ENCODE data around the gene GPATCH1.
"Not testable (repeated sequence)": the region's sequence is repeated elsewhere in the genome, so short reads cannot be mapped to it uniquely, and the experiment has no call there.

GPATCH1 gene

DNA sequence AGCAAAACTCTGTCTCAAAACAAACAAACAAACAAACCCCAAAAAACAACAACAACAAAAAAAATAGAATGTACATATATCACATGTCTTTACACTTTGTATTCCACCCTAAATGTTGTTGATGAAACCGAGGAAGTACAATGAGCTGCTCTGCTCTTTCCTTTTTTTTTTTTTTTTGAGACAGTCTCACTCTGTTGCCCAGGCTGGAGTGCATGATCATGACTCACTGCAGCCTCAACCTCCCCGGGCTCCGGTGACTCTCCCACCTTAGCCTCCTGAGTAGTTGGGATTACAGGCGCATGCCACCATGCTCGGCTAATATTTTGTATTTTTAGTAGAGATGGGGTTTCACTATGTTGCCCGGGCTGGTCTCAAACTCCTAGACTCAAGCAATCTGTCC, 82.5 kb downstream of the GPATCH1 start:
- H3K9me3 ChIP-seq (ENCODE audit: low read depth, low read length) = 0 out of 2 replicates have a peak, but pooled peaks cover 2% of the 10 kb centered on the region
- no peak for DNase-seq (ENCODE audit: low read depth, low spot score)
- H3K9ac ChIP-seq (ENCODE audit: insufficient read length) = no peak overlapping the region
- H3K4me3 ChIP-seq = no peak overlapping the region
- H3K36me3 ChIP-seq (ENCODE audit: insufficient read depth, low read length) = no peaks in the 10 kb centered on the region
- TF ChIP-seq POLR2AphosphoS5 (IDR thresholded peaks at IDR 0.05; ENCODE audit: borderline replicate concordance, low read depth, low read length) = no peak
- TF ChIP-seq FOXP2 (optimal IDR thresholded peaks at IDR 0.05; ENCODE audit: control extremely low read depth, extremely low read length, insufficient read depth) = no peak
- TF ChIP-seq EZH2 (IDR thresholded peaks at IDR 0.05) = no peak
- H3K27ac ChIP-seq = no peak overlapping the region

GRCh38 chr19:33166037-33166436, 85.1 kb downstream of the GPATCH1 start:
- H3K9me3 ChIP-seq (ENCODE audit: low read depth, low read length); H3K4me3 ChIP-seq; H3K9ac ChIP-seq (ENCODE audit: insufficient read length); H3K27ac ChIP-seq; DNase-seq (ENCODE audit: low read depth, low spot score); H3K36me3 ChIP-seq (ENCODE audit: insufficient read depth, low read length): not testable (repeated sequence)

GRCh38 chr19:33167438-33167837, 86.5 kb downstream of the GPATCH1 start:
- no peaks in the 10 kb centered on the region for H3K36me3 ChIP-seq (ENCODE audit: insufficient read depth, low read length)
- H3K4me3 ChIP-seq = no peak overlapping the region
- no peak overlapping the region for H3K27ac ChIP-seq
- TF ChIP-seq POLR2AphosphoS5 (IDR thresholded peaks at IDR 0.05; ENCODE audit: borderline replicate concordance, low read depth, low read length) (no peak), EZH2 (IDR thresholded peaks at IDR 0.05) (no peak), FOXP2 (optimal IDR thresholded peaks at IDR 0.05; ENCODE audit: control extremely low read depth, extremely low read length, insufficient read depth) (no peak)
- no peak overlapping the region for H3K9ac ChIP-seq (ENCODE audit: insufficient read length)
- DNase-seq (ENCODE audit: low read depth, low spot score) = no peak
- H3K9me3 ChIP-seq (ENCODE audit: low read depth, low read length) = 0 out of 2 replicates have a peak, but pooled peaks cover 3% of the 10 kb centered on the region

DNA sequence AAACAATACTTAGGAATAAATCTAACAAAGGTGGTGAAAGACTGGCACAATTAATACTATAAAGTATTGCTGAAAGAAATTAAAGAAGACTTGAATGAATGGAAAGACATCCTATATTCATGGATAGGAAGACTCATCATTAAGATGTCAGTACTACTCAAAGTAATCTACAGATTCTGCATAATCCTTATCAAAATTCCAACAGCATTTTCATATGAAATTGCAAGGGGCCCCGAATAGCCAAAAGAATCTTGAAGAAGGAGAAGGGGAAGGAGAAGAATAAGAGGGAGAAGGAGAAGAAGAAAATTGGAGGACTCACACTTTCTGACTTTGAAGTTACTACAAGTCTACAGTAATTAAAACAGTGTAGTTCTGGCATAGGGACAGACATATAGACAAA, 87.5 kb downstream of the GPATCH1 start:
- H3K9me3 ChIP-seq (ENCODE audit: low read depth, low read length) = 0 out of 2 replicates have a peak, but pooled peaks cover 3% of the 10 kb centered on the region
- no peak for DNase-seq (ENCODE audit: low read depth, low spot score)
- H3K4me3 ChIP-seq = no peak overlapping the region
- no peak overlapping the region for H3K27ac ChIP-seq
- H3K36me3 ChIP-seq (ENCODE audit: insufficient read depth, low read length) = no peaks in the 10 kb centered on the region
- TF ChIP-seq FOXP2 (optimal IDR thresholded peaks at IDR 0.05; ENCODE audit: control extremely low read depth, extremely low read length, insufficient read depth) = no peak
- TF ChIP-seq EZH2 (IDR thresholded peaks at IDR 0.05) = no peak
- TF ChIP-seq POLR2AphosphoS5 (IDR thresholded peaks at IDR 0.05; ENCODE audit: borderline replicate concordance, low read depth, low read length) = no peak
- H3K9ac ChIP-seq (ENCODE audit: insufficient read length) = no peak overlapping the region

DNA sequence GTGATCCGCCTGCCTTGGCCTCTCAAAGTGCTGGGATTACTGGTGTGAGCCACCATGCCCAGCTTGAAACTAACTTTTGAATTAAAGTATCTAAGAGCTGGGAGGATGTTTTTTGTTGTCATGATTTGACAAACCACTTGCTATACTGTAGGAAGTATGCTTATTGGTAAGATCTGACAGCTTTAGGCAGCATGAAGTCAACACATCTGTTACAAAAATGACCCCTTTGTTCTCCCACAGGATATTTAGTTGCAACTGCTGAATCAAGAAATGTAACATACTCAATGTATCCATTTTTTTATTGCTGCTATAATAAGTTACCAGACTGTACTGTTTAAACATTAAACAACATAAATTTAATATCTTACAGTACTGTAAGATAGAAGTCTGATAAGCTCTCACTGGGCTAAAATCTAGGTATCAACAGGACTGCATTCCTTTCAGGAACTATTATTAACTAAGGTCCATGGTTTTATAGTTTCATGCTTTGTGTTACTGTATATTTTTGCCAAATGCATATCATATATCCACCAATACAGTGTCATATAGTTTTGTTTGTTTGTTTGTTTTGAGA, 90.3 kb downstream of the GPATCH1 start:
- Histone ChIP-seq H3K36me3 (ENCODE audit: insufficient read depth, low read length) (no peaks in the 10 kb centered on the region), H3K9me3 (ENCODE audit: low read depth, low read length) (0 out of 2 replicates have a peak, but pooled peaks cover 3% of the 10 kb centered on the region), H3K9ac (ENCODE audit: insufficient read length) (no peak overlapping the region), H3K27ac (no peak overlapping the region), H3K4me3 (no peak overlapping the region)
- no peak for TF ChIP-seq EZH2 (IDR thresholded peaks at IDR 0.05)
- no peak for TF ChIP-seq FOXP2 (optimal IDR thresholded peaks at IDR 0.05; ENCODE audit: control extremely low read depth, extremely low read length, insufficient read depth)
- no peak for TF ChIP-seq POLR2AphosphoS5 (IDR thresholded peaks at IDR 0.05; ENCODE audit: borderline replicate concordance, low read depth, low read length)
- no peak for DNase-seq (ENCODE audit: low read depth, low spot score)

DNA sequence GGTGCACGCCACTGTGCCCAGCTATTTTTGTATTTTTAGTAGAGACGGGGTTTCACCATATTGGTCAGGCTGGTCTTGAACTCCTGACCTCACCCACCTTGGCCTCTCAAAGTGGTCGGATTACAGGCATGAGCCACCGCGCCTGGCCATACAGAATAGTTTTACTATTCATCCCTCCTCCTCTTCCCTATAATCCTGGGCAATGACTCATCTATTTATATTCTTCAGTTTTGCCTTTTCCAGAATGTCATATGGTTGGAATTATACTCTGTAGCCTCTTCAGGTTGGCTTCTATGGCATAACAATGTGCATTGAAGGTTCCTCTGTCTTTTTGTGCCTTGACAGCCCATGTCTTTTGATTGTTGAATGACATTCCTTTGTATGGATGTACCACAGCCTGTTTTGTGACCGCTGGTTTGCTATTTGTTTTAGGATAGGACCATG, 91.0 kb downstream of the GPATCH1 start:
- TF ChIP-seq FOXP2 (optimal IDR thresholded peaks at IDR 0.05; ENCODE audit: control extremely low read depth, extremely low read length, insufficient read depth) (no peak), POLR2AphosphoS5 (IDR thresholded peaks at IDR 0.05; ENCODE audit: borderline replicate concordance, low read depth, low read length) (no peak), EZH2 (IDR thresholded peaks at IDR 0.05) (no peak)
- H3K9ac ChIP-seq (ENCODE audit: insufficient read length) = no peak overlapping the region
- H3K36me3 ChIP-seq (ENCODE audit: insufficient read depth, low read length) = no peaks in the 10 kb centered on the region
- H3K4me3 ChIP-seq = no peak overlapping the region
- DNase-seq (ENCODE audit: low read depth, low spot score) = no peak
- no peak overlapping the region for H3K27ac ChIP-seq
- H3K9me3 ChIP-seq (ENCODE audit: low read depth, low read length) = 0 out of 2 replicates have a peak, but pooled peaks cover 3% of the 10 kb centered on the region

GRCh38 chr19:33174186-33174585, 93.2 kb downstream of the GPATCH1 start:
- H3K9me3 ChIP-seq (ENCODE audit: low read depth, low read length) = no peaks in the 10 kb centered on the region
- no peak overlapping the region for H3K4me3 ChIP-seq
- H3K9ac ChIP-seq (ENCODE audit: insufficient read length) = no peak overlapping the region
- no peak for DNase-seq (ENCODE audit: low read depth, low spot score)
- H3K36me3 ChIP-seq (ENCODE audit: insufficient read depth, low read length) = no peaks in the 10 kb centered on the region
- TF ChIP-seq FOXP2 (optimal IDR thresholded peaks at IDR 0.05; ENCODE audit: control extremely low read depth, extremely low read length, insufficient read depth) (no peak), POLR2AphosphoS5 (IDR thresholded peaks at IDR 0.05; ENCODE audit: borderline replicate concordance, low read depth, low read length) (no peak), EZH2 (IDR thresholded peaks at IDR 0.05) (no peak)
- H3K27ac ChIP-seq = no peak overlapping the region

GRCh38 chr19:33175156-33175782, 94.3 kb downstream of the GPATCH1 start:
- no peak for DNase-seq (ENCODE audit: low read depth, low spot score)
- no peaks in the 10 kb centered on the region for H3K36me3 ChIP-seq (ENCODE audit: insufficient read depth, low read length)
- H3K9ac ChIP-seq (ENCODE audit: insufficient read length) = no peak overlapping the region
- H3K27ac ChIP-seq = no peak overlapping the region
- TF ChIP-seq EZH2 (IDR thresholded peaks at IDR 0.05) (no peak), POLR2AphosphoS5 (IDR thresholded peaks at IDR 0.05; ENCODE audit: borderline replicate concordance, low read depth, low read length) (no peak), FOXP2 (optimal IDR thresholded peaks at IDR 0.05; ENCODE audit: control extremely low read depth, extremely low read length, insufficient read depth) (no peak)
- no peaks in the 10 kb centered on the region for H3K9me3 ChIP-seq (ENCODE audit: low read depth, low read length)
- H3K4me3 ChIP-seq = no peak overlapping the region; the same call in 1 of the 2 replicates
